Neuronal stem cell (in vitro differentiated cells): Measurements from ENCODE around the gene CPAMD8.

Experiments
- DNase-seq: peaks from one replicate; pipeline ENCODE4 v3.0.0-alpha.2; 2013; ENCODE audit warnings: low spot score
- H2AFZ ChIP-seq: one replicate; pipeline ENCODE4 v1.6.1; 2013; ENCODE audit warnings: mild to moderate bottlenecking, low read length, inconsistent platforms
- H2AK5ac ChIP-seq: 2 replicates; pipeline ENCODE4 v1.6.1; 2013; ENCODE audit warnings: low read depth, mild to moderate bottlenecking, inconsistent platforms, low read length, moderate library complexity, mixed read lengths
- H2BK120ac ChIP-seq: 2 replicates; pipeline ENCODE4 v1.6.1; 2013; ENCODE audit warnings: low read depth, mild to moderate bottlenecking, inconsistent platforms, low read length, moderate library complexity, mixed read lengths
- H2BK12ac ChIP-seq: one replicate; pipeline ENCODE4 v1.6.1; 2013; ENCODE audit warnings: low read length, inconsistent platforms
- H2BK15ac ChIP-seq: 2 replicates; pipeline ENCODE4 v1.6.1; 2013; ENCODE audit warnings: mild to moderate bottlenecking, low read length, inconsistent platforms, mixed read lengths
- H2BK5ac ChIP-seq: one replicate; pipeline ENCODE4 v1.6.1; 2013; ENCODE audit warnings: inconsistent platforms, mild to moderate bottlenecking, low read length, moderate library complexity
- H3K14ac ChIP-seq: one replicate; pipeline ENCODE4 v1.6.1; 2013; ENCODE audit warnings: low read length, inconsistent platforms
- H3K18ac ChIP-seq: 2 replicates; pipeline ENCODE4 v1.6.1; 2013; ENCODE audit warnings: low read length, inconsistent platforms
- H3K23ac ChIP-seq: 2 replicates; pipeline ENCODE4 v1.6.1; 2013; ENCODE audit warnings: low read depth, mild to moderate bottlenecking, mixed read lengths, low read length, inconsistent platforms; ENCODE audit not compliant: poor library complexity
- H3K27ac ChIP-seq: replicated peaks from 3 replicates; pipeline ENCODE4 v1.5.1; 2013; ENCODE audit warnings: low read length, inconsistent platforms
- H3K27me3 ChIP-seq, 3 experiments: 2 replicates each; pipeline ENCODE4 v1.6.1; 2013; ENCODE audit warnings: low read length in 3 of 3, mild to moderate bottlenecking in 2 of 3, inconsistent platforms in 1 of 3, low read depth in 1 of 3, mixed read lengths in 1 of 3, moderate library complexity in 1 of 3; ENCODE audit not compliant: control insufficient read depth in 3 of 3, insufficient read depth in 3 of 3
- H3K36me3 ChIP-seq, 2 donors: replicated peaks in 1 of 2; 2 replicates each; pipeline ENCODE4 v1.6.1; 2013; ENCODE audit warnings: low read length in 2 of 2; ENCODE audit not compliant: control insufficient read depth in 2 of 2, insufficient read depth in 2 of 2
- H3K4ac ChIP-seq: 2 replicates; pipeline ENCODE4 v1.6.1; 2013; ENCODE audit warnings: inconsistent platforms, mild to moderate bottlenecking, low read length, moderate library complexity
- H3K4me1 ChIP-seq, 2 donors: 1 replicate in 1 of 2; 2 replicates in 1 of 2; pipeline ENCODE4 v1.6.1; 2013; ENCODE audit warnings: low read length in 2 of 2, low read depth in 1 of 2; ENCODE audit not compliant: control insufficient read depth in 2 of 2, insufficient read depth in 1 of 2
- H3K4me2 ChIP-seq: one replicate; pipeline ENCODE4 v1.6.1; 2013; ENCODE audit warnings: mild to moderate bottlenecking, low read length, inconsistent platforms; ENCODE audit not compliant: insufficient read depth, poor library complexity, severe bottlenecking
- H3K4me3 ChIP-seq, 2 donors: 2 replicates each; pipeline ENCODE4 v1.5.1; 2013; ENCODE audit warnings: low read length in 2 of 2, mild to moderate bottlenecking in 2 of 2, inconsistent platforms in 1 of 2, moderate library complexity in 1 of 2
- H3K79me1 ChIP-seq: one replicate; pipeline ENCODE4 v1.6.1; 2013; ENCODE audit warnings: low read depth, mild to moderate bottlenecking, inconsistent platforms, low read length, moderate library complexity
- H3K9ac ChIP-seq: one replicate; pipeline ENCODE4 v1.6.1; 2013; ENCODE audit warnings: mild to moderate bottlenecking, low read depth, low read length, inconsistent platforms; ENCODE audit not compliant: poor library complexity
- H3K9me3 ChIP-seq, 2 donors: replicated peaks in 1 of 2; 2 replicates each; pipeline versions ENCODE3 to v1.6.1; 2013; ENCODE audit warnings: low read length in 2 of 2, mild to moderate bottlenecking in 2 of 2, inconsistent platforms in 1 of 2, low read depth in 1 of 2, mixed read lengths in 1 of 2, moderate library complexity in 1 of 2; ENCODE audit not compliant: control insufficient read depth in 2 of 2, insufficient read depth in 1 of 2
- H4K8ac ChIP-seq: one replicate; pipeline ENCODE4 v1.6.1; 2013; ENCODE audit warnings: low read depth, mild to moderate bottlenecking, inconsistent platforms, low read length, moderate library complexity
- H4K91ac ChIP-seq: one replicate; pipeline ENCODE4 v1.6.1; 2013; ENCODE audit warnings: low read length, low read depth, mild to moderate bottlenecking, inconsistent platforms; ENCODE audit not compliant: poor library complexity
- WGBS, 2 donors: extraction: QIAGEN DNeasy Blood & Tissue Kit; methylation state at CpG; one replicate each; pipeline ENCODE4 v1.1.7; 2013; ENCODE audit warnings: missing lambda C conversion rate in 2 of 2, mixed read lengths in 1 of 2; ENCODE audit not compliant: insufficient read length in 2 of 2, insufficient replicate concordance in 1 of 2; ENCODE audit errors: extremely low coverage in 2 of 2; 5-methylcytosine and 5-hydroxymethylcytosine counted together

CPAMD8 gene

DNA sequence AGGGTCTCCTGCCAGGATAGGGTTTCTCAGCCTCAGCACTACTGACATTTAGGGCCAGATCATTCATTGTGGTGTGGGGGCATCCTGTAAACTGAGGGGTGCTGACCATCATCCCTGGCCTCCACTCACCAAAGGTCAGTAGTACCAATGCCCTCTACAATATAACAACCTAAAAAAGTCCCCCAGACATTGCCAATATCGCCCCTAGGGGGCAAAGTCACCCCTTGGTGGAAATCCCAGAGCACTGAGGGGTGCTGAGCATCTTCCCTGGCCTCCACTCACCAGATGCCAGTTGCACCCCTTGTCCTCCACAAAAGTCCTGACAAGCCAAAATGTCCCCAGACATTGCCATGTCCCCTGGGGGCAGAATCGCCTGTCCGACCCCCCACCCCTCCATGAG, 21.6 kb downstream of the CPAMD8 start:
- Histone ChIP-seq H3K4me3 (no peak overlapping the region), H3K27ac (no peak overlapping the region), H4K91ac (no peak overlapping the region), H2BK15ac (no peak overlapping the region), H4K8ac (no peak overlapping the region), H3K79me1 (peaks cover 2% of the 10 kb centered on the region), H2BK5ac (no peak overlapping the region), H3K14ac (no peak overlapping the region), H3K27me3 (no peaks in the 10 kb centered on the region), H3K9ac (no peak overlapping the region), H2AFZ (no peak overlapping the region), H3K23ac (no peak overlapping the region), H3K4me1 (no peaks in the 10 kb centered on the region), H3K4ac (no peak overlapping the region), H3K9me3 (no peaks in the 10 kb centered on the region), H3K4me2 (no peak overlapping the region), H2BK12ac (no peak overlapping the region), H3K18ac (no peak overlapping the region), H2BK120ac (no peak overlapping the region), H2AK5ac (no peak overlapping the region), H3K36me3 (peaks cover 9 to 18% of the 10 kb centered on the region in 2 donors)
- no CpG with 5 or more reads among the region's 3 CpGs for WGBS, 2 donors
- DNase-seq = no peak

- H2BK5ac ChIP-seq = no peak overlapping the region
- peaks cover 2% of the 10 kb centered on the region for H3K79me1 ChIP-seq
- no peak overlapping the region for H2AFZ ChIP-seq
- H3K4me1 ChIP-seq = no peaks in the 10 kb centered on the region
- H3K18ac ChIP-seq = peak overlapping the region; percentile 28
- peaks cover 9 to 18% of the 10 kb centered on the region in 2 donors for H3K36me3 ChIP-seq
- H3K9me3 ChIP-seq = no peaks in the 10 kb centered on the region
- DNase-seq = no peak
- H4K8ac ChIP-seq = no peak overlapping the region
- no peak overlapping the region for H3K4me2 ChIP-seq
- no peak overlapping the region for H2BK12ac ChIP-seq
- peak overlapping the region; percentile 70 for H2AK5ac ChIP-seq
- H3K23ac ChIP-seq = peak overlapping the region; percentile 85
- no peak overlapping the region for H3K4ac ChIP-seq
- no peak overlapping the region for H3K4me3 ChIP-seq
- H3K14ac ChIP-seq = no peak overlapping the region
- no peak overlapping the region for H2BK15ac ChIP-seq
- WGBS, 2 donors = no CpG with 5 or more reads among the region's 15 CpGs
- no peak overlapping the region for H4K91ac ChIP-seq
- H2BK120ac ChIP-seq = no peak overlapping the region
- H3K27me3 ChIP-seq = no peaks in the 10 kb centered on the region
- H3K27ac ChIP-seq = no peak overlapping the region
- H3K9ac ChIP-seq = no peak overlapping the region
Measured at GRCh38 chr19:17004386-17004785, 22.2 kb downstream of the CPAMD8 start.

- WGBS, 2 donors = no CpG with 5 or more reads among the region's 7 CpGs
- no peak for DNase-seq
- Histone ChIP-seq H2BK12ac (no peak overlapping the region), H2AK5ac (no peak overlapping the region), H3K27ac (no peak overlapping the region), H3K4me2 (no peak overlapping the region), H4K91ac (no peak overlapping the region), H3K4me3 (no peak overlapping the region), H3K4me1 (no peaks in the 10 kb centered on the region), H3K23ac (peak overlapping the region; percentile 18), H3K18ac (no peak overlapping the region), H3K14ac (no peak overlapping the region), H2AFZ (no peak overlapping the region), H3K9me3 (peaks cover 5 to 6% of the 10 kb centered on the region in 2 donors), H2BK15ac (no peak overlapping the region), H3K4ac (no peak overlapping the region), H3K27me3 (no peaks in the 10 kb centered on the region), H2BK120ac (no peak overlapping the region), H3K9ac (no peak overlapping the region), H2BK5ac (no peak overlapping the region), H3K36me3 (peaks cover 14 to 17% of the 10 kb centered on the region in 2 donors), H3K79me1 (peaks cover 2% of the 10 kb centered on the region), H4K8ac (no peak overlapping the region)
Measured at GRCh38 chr19:17002455-17002854, 24.2 kb downstream of the CPAMD8 start.

DNA sequence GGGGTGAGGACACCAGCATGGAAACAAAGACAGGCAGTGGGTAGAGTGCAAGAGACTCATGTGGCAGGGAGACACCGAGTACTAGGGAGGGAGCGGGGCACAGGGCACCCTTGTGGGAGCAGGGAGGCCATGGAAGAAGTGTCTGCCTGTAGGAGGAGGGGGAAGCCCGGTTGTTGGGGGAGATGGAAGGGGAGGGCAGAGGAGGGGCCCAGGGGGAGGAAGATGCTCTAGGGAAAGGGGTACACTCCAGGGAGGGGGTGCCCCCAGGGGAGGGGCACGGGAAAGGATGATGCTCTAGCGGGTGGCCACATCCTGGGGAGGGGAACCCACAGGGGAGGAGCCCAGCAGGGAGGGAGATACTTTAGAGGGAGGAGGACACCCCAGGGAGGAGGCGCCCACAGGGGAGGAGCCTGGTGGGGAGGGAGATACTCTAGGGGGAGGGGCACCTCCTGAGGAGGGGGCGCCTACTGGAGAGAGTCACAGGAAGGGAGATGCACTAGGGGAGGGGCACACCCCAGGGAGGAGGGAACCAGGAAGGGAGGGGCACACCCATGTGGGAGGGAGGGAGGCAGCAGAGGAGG, 24.9 kb downstream of the CPAMD8 start:
- Histone ChIP-seq H3K23ac (peak overlapping the region; percentile 18), H2AK5ac (no peak overlapping the region), H2BK15ac (no peak overlapping the region), H3K4me2 (no peak overlapping the region), H3K4me3 (no peak overlapping the region), H2BK12ac (no peak overlapping the region), H2AFZ (no peak overlapping the region), H3K4ac (no peak overlapping the region), H2BK5ac (no peak overlapping the region), H3K9ac (no peak overlapping the region), H3K36me3 (peaks cover 17% of the 10 kb centered on the region in 2 donors), H4K91ac (no peak overlapping the region), H3K9me3 (peaks cover 5 to 6% of the 10 kb centered on the region in 2 donors), H2BK120ac (no peak overlapping the region), H3K79me1 (peaks cover 2% of the 10 kb centered on the region), H3K27me3 (no peaks in the 10 kb centered on the region), H3K18ac (peak overlapping the region; percentile 17), H4K8ac (no peak overlapping the region), H3K4me1 (no peaks in the 10 kb centered on the region), H3K27ac (no peak overlapping the region), H3K14ac (peak overlapping the region; percentile 82)
- WGBS, 2 donors = no CpG with 5 or more reads among the region's 7 CpGs
- DNase-seq = no peak
